Measurements from ENCODE around the gene FNDC10. TPM values are rescaled to one million over a fixed set of nuclear protein-coding genes. Genes with fewer than 3 reads are reported as not detected.

Gene FNDC10
- total and polyA plus RNA-seq, 2 experiments from 2014 or later, result 2.1 to 8.8 TPM

DNA sequence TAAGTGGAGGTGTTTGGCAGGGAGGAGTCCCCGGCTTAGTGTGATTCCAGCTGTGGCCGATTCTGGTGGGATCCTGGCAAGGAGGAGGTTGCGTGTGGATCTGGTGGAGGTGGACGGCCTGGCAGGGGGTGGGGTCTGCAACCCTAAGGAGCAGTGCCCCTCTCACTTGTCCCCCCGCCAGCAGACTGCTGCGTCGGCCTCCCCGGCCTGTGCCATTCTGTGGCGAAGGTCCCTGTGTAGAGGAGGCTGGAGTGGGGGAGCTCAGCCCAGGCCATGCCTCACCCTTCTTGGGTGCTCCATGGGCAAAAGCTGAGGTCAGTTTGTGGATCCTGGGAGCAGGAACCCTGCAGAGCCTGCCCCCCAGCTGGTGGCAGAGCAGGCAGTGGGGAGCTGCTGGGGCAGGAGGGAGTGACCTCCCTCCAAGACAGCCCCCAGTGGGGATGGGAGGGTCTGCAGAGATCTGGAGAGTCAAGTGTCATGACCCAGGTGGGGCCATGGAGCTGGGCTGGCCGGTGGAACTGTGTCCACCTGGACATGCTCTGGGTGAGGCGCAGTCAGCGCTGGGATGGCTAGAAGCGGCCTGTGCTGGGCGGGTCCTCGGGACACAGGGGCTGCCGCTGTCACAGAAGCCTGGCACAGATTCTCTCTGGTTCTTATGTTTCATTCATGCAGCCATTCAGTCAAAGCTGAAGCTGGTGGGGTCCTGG is 20.7 kb upstream of the FNDC10 start:
- H3K4me3 ChIP-seq, result no peak overlapping the region
- H4K20me1 ChIP-seq (ENCODE audit: insufficient read depth, poor library complexity, severe bottlenecking), result peaks cover 7% of the 10 kb centered on the region
- H3K4me2 ChIP-seq, result no peak overlapping the region
- DNase-seq (ENCODE audit: low spot score), result no peak
- H3K36me3 ChIP-seq (replicated peaks; ENCODE audit: insufficient read depth, low read depth), result no peaks in the 10 kb centered on the region
- peaks cover 9% of the 10 kb centered on the region for H3K4me1 ChIP-seq (ENCODE audit: insufficient read depth)
- H3K27ac ChIP-seq, result no peak overlapping the region
- H3K79me2 ChIP-seq, result peaks cover 36% of the 10 kb centered on the region
- H3K9me2 ChIP-seq (replicated peaks; ENCODE audit: insufficient read depth), result no peaks in the 10 kb centered on the region
- WGBS (ENCODE audit: low lambda C conversion rate, missing lambda C conversion rate), result 95% methylated on average over 16 of the region's 16 CpGs
- no peak overlapping the region for H2AFZ ChIP-seq
- no peaks in the 10 kb centered on the region for H3K9me3 ChIP-seq (ENCODE audit: low read depth)
- H3K27me3 ChIP-seq, result no peaks in the 10 kb centered on the region
- TF ChIP-seq EZH2phosphoT487 (IDR thresholded peaks at IDR 0.05; ENCODE audit: low read depth, severe bottlenecking, unreplicated experiment) (no peak), EZH2 (IDR thresholded peaks at IDR 0.05; ENCODE audit: borderline replicate concordance) (no peak)
- TF ChIP-seq, protein P1, sequence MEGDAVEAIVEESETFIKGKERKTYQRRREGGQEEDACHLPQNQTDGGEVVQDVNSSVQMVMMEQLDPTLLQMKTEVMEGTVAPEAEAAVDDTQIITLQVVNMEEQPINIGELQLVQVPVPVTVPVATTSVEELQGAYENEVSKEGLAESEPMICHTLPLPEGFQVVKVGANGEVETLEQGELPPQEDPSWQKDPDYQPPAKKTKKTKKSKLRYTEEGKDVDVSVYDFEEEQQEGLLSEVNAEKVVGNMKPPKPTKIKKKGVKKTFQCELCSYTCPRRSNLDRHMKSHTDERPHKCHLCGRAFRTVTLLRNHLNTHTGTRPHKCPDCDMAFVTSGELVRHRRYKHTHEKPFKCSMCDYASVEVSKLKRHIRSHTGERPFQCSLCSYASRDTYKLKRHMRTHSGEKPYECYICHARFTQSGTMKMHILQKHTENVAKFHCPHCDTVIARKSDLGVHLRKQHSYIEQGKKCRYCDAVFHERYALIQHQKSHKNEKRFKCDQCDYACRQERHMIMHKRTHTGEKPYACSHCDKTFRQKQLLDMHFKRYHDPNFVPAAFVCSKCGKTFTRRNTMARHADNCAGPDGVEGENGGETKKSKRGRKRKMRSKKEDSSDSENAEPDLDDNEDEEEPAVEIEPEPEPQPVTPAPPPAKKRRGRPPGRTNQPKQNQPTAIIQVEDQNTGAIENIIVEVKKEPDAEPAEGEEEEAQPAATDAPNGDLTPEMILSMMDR (IDR thresholded peaks at IDR 0.05; ENCODE audit: poor library complexity), result no peak

DNA sequence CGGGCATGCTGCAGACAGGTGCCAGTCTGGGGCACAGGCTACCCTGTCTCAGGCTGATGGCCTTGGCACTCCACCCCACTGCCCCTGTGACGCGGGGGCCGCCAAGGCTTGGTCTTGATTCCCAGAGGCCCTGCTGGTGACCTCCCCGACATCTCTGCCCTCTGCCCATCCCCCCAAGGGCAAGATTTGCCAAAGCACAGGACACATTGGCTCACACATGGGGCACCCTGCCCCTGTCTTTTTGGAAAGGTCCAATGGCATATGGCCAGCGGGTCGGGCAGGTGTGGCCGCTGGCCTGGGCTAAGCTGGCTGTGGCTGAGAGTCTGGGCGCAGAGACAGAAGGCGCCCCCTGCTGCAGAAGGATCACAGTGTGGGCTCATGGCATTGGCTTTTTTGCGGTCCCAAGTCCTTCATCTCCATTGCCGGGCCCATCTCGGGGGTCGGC is 20.0 kb upstream of the FNDC10 start:
- Histone ChIP-seq H3K4me1 (ENCODE audit: insufficient read depth) (peaks cover 9% of the 10 kb centered on the region), H3K36me3 (replicated peaks; ENCODE audit: insufficient read depth, low read depth) (no peaks in the 10 kb centered on the region), H3K4me3 (no peak overlapping the region), H3K4me2 (no peak overlapping the region), H3K27me3 (no peaks in the 10 kb centered on the region), H3K27ac (no peak overlapping the region), H3K9me2 (replicated peaks; ENCODE audit: insufficient read depth) (no peaks in the 10 kb centered on the region), H2AFZ (no peak overlapping the region), H3K9me3 (ENCODE audit: low read depth) (no peaks in the 10 kb centered on the region), H3K79me2 (peaks cover 37% of the 10 kb centered on the region), H4K20me1 (ENCODE audit: insufficient read depth, poor library complexity, severe bottlenecking) (peaks cover 8% of the 10 kb centered on the region)
- TF ChIP-seq EZH2 (IDR thresholded peaks at IDR 0.05; ENCODE audit: borderline replicate concordance), result no peak
- TF ChIP-seq, protein P1 (IDR thresholded peaks at IDR 0.05; ENCODE audit: poor library complexity), result no peak
- no peak for TF ChIP-seq EZH2phosphoT487 (IDR thresholded peaks at IDR 0.05; ENCODE audit: low read depth, severe bottlenecking, unreplicated experiment)
- 81% methylated on average over 14 of the region's 14 CpGs for WGBS (ENCODE audit: low lambda C conversion rate, missing lambda C conversion rate)
- DNase-seq (ENCODE audit: low spot score), result no peak

DNA sequence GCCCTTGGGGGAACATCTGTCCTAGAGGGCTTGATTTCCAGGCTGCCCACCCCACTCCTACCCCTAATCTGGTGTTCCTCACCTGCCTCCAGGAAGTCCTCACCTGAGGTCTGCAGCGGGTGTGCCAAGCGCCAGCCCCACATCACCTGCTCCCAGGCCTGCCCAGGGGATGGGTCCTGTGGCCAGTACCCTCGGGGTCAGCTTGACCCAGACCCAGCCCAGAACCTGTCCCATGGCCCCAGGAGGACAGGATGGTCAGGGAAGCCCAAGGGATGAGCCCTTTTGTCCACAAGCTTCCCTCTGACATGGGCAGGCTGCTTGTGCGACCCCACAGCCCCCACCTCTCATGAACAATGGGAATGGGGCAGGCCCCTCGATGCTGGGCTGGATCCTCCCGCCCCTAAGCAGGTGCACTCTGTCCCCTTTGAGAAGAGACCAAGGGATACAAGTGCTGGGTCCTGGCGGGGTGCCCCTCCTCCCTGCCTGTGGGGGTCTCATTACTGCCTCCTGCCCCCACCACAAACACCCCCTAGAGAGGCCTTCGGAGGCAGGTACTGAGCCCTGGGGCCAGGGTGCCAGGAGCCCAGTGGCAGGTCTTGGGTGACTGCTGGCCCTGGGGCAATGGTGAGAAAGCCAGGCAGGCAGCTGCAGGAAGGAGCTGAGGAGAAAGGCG is 18.6 kb upstream of the FNDC10 start:
- no peak for DNase-seq (ENCODE audit: low spot score)
- no peaks in the 10 kb centered on the region for H3K9me2 ChIP-seq (replicated peaks; ENCODE audit: insufficient read depth)
- H3K79me2 ChIP-seq, result peaks cover 44% of the 10 kb centered on the region
- H4K20me1 ChIP-seq (ENCODE audit: insufficient read depth, poor library complexity, severe bottlenecking), result peaks cover 14% of the 10 kb centered on the region
- no peak overlapping the region for H2AFZ ChIP-seq
- no peaks in the 10 kb centered on the region for H3K27me3 ChIP-seq
- no peak overlapping the region for H3K4me3 ChIP-seq
- peaks cover 15% of the 10 kb centered on the region for H3K4me1 ChIP-seq (ENCODE audit: insufficient read depth)
- H3K9me3 ChIP-seq (ENCODE audit: low read depth), result no peaks in the 10 kb centered on the region
- H3K4me2 ChIP-seq, result no peak overlapping the region
- 97% methylated on average over 9 of the region's 9 CpGs for WGBS (ENCODE audit: low lambda C conversion rate, missing lambda C conversion rate)
- H3K36me3 ChIP-seq (replicated peaks; ENCODE audit: insufficient read depth, low read depth), result no peaks in the 10 kb centered on the region
- no peak overlapping the region for H3K27ac ChIP-seq
- TF ChIP-seq EZH2phosphoT487 (IDR thresholded peaks at IDR 0.05; ENCODE audit: low read depth, severe bottlenecking, unreplicated experiment) (no peak), EZH2 (IDR thresholded peaks at IDR 0.05; ENCODE audit: borderline replicate concordance) (no peak)
- TF ChIP-seq, protein P1 (IDR thresholded peaks at IDR 0.05; ENCODE audit: poor library complexity), result no peak

Data from hepatocyte (in vitro differentiated cells).